ENCODE measurements around the gene FBXL12. TPM values are rescaled to one million over a fixed set of nuclear protein-coding genes. Genes with fewer than 3 reads are reported as not detected.

Gene FBXL12
- total and polyA plus RNA-seq, 4 donors, result 10.0 to 11.7 (median 10.3) TPM

- H3K9me3 ChIP-seq (ENCODE audit: control insufficient read depth in 4 of 4, low read length in 3 of 4), result no peaks in the 10 kb centered on the region
- no peaks in the 10 kb centered on the region for H3K4me1 ChIP-seq (ENCODE audit: control insufficient read depth in 4 of 4, insufficient read depth in 4 of 4, low read length in 3 of 4)
- 84% methylated on average over 4 of the region's 4 CpGs for WGBS
- no peaks in the 10 kb centered on the region for H3K27me3 ChIP-seq (ENCODE audit: control insufficient read depth in 4 of 4, insufficient read depth in 4 of 4, low read length in 3 of 4)
- H3K4me3 ChIP-seq (ENCODE audit: low read depth in 1 of 3, low read length in 3 of 3), result no peak overlapping the region
- no peaks in the 10 kb centered on the region for H3K36me3 ChIP-seq (ENCODE audit: control insufficient read depth in 4 of 4, insufficient read depth in 3 of 4, low read depth in 1 of 4, low read length in 3 of 4)
- no peak for DNase-seq (ENCODE audit: low spot score)
- TF ChIP-seq FOXA2 (IDR thresholded peaks at IDR 0.05), result no peak
- TF ChIP-seq GABPA (IDR thresholded peaks at IDR 0.05 in 1 of 2, conservative IDR thresholded peaks at IDR 0.05 in 1 of 2), result no peak
- no peak for TF ChIP-seq TAF1 (conservative IDR thresholded peaks at IDR 0.05)
- TF ChIP-seq ATF3 (IDR thresholded peaks at IDR 0.05), result no peak
- TF ChIP-seq MAX (IDR thresholded peaks at IDR 0.05), result no peak
- no peak for TF ChIP-seq RAD21 (IDR thresholded peaks at IDR 0.05)
- no peak for TF ChIP-seq NR2F2 (IDR thresholded peaks at IDR 0.05)
- TF ChIP-seq HNF4A (conservative IDR thresholded peaks at IDR 0.05), result no peak
- no peak for TF ChIP-seq CTCF (IDR thresholded peaks at IDR 0.05; ENCODE audit: low read depth, low read length, missing input control)
- no peak for TF ChIP-seq ZBTB33 (IDR thresholded peaks at IDR 0.05)
- no peak for TF ChIP-seq FOXA1 (IDR thresholded peaks at IDR 0.05)
- no peak for TF ChIP-seq SP1 (IDR thresholded peaks at IDR 0.05)
- TF ChIP-seq HNF4G (IDR thresholded peaks at IDR 0.05), result no peak
- no peak for TF ChIP-seq EGR1 (IDR thresholded peaks at IDR 0.05; ENCODE audit: low read depth in 2 of 2)
- TF ChIP-seq REST (IDR thresholded peaks at IDR 0.05), result no peak
- no peak for TF ChIP-seq RXRA (IDR thresholded peaks at IDR 0.05)
- no peak for TF ChIP-seq JUND (IDR thresholded peaks at IDR 0.05)
- no peak for TF ChIP-seq YY1 (IDR thresholded peaks at IDR 0.05)
- no peak overlapping the region for H3K27ac ChIP-seq (ENCODE audit: low read depth in 1 of 2, low read length in 2 of 2)
- H3K9ac ChIP-seq (ENCODE audit: low read depth in 1 of 2, low read length in 2 of 2), result no peak overlapping the region
These were observed 44.1 kb upstream of the FBXL12 start for GRCh38 chr19:9862938-9863337.

Measured in liver (tissue), 9 donors.